WTC11 (cell line): ENCODE measurements around the gene CD300E. TPM values are rescaled to one million over a fixed set of nuclear protein-coding genes. Genes with fewer than 3 reads are reported as not detected.
"Not testable (repeated sequence)": the region's sequence is repeated elsewhere in the genome, so short reads cannot be mapped to it uniquely, and the experiment has no call there.

ENCODE experiments used
- ATAC-seq: fragments of 200-7000 bp; cut with Tn5 transposase; 2 replicates; pipeline ENCODE4 v1.10.0; 2021; ENCODE audit warnings: mild to moderate bottlenecking, moderate library complexity
- CTCF ChIA-PET: fragments of 300-600 bp; sonication (Branson Sonifier 250); formaldehyde crosslinking; loops from one replicate; lab custom pipeline; 2021; ENCODE audit warnings: antibody characterized with exemption; lab: Charles Lee
- POLR2A ChIA-PET: fragments of 350-600 bp; sonication (Branson Sonifier 250); formaldehyde crosslinking; loops from one replicate; lab custom pipeline; 2021; ENCODE audit warnings: antibody characterized with exemption; lab: Charles Lee
- DNase-seq: peaks from one replicate; pipeline ENCODE4 v3.0.0; 2021; ENCODE audit warnings: low spot score
- H3K27ac Mint-ChIP-seq: 2 replicates; pipeline ENCODE4 v1.8.0; 2021; ENCODE audit warnings: mixed read lengths
- H3K27me3 Mint-ChIP-seq: 2 replicates; pipeline ENCODE4 v1.8.0; 2021; ENCODE audit warnings: low read depth, mild to moderate bottlenecking, moderate library complexity, mixed read lengths
- H3K36me3 Mint-ChIP-seq: 2 replicates; pipeline ENCODE4 v1.8.0; 2021; ENCODE audit warnings: mixed read lengths
- H3K4me1 Mint-ChIP-seq: 2 replicates; pipeline ENCODE4 v1.8.0; 2022; ENCODE audit warnings: mixed read lengths
- H3K4me3 Mint-ChIP-seq: 2 replicates; pipeline ENCODE4 v1.8.0; 2021; ENCODE audit warnings: mild to moderate bottlenecking, moderate library complexity, mixed read lengths
- H3K9me3 Mint-ChIP-seq: 2 replicates; pipeline ENCODE4 v1.8.0; 2021; ENCODE audit warnings: mixed read lengths
- CREB1 ChIP-seq: sonication (generic); formaldehyde crosslinking; IDR thresholded peaks from 2 replicates; pipeline ENCODE4 v1.8.0; 2023; ENCODE audit warnings: mild to moderate bottlenecking, missing genetic modification reagents
- CREM ChIP-seq: sonication (generic); formaldehyde crosslinking; IDR thresholded peaks from 2 replicates; pipeline ENCODE4 v1.8.1; 2022; ENCODE audit warnings: mild to moderate bottlenecking, missing genetic modification reagents, moderate library complexity
- ELF4 ChIP-seq: sonication (generic); formaldehyde crosslinking; IDR thresholded peaks from 2 replicates; pipeline ENCODE4 v1.8.1; 2022; ENCODE audit warnings: low read depth, mild to moderate bottlenecking, moderate library complexity, missing genetic modification reagents
- GABPB1 ChIP-seq: sonication (generic); formaldehyde crosslinking; IDR thresholded peaks from 2 replicates; pipeline ENCODE4 v1.8.1; 2023; ENCODE audit warnings: mild to moderate bottlenecking, missing genetic modification reagents
- GTF2I ChIP-seq: fragments of 250-450 bp; sonication (Bioruptor Pico); conservative IDR thresholded peaks from 2 replicates; pipeline ENCODE4 v1.4.0; 2021; ENCODE audit warnings: mild to moderate bottlenecking
- NFE2L1 ChIP-seq: sonication (generic); formaldehyde crosslinking; IDR thresholded peaks from 2 replicates; pipeline ENCODE4 v1.8.1; 2023; ENCODE audit warnings: missing genetic modification reagents
- NFYB ChIP-seq: sonication (generic); formaldehyde crosslinking; conservative IDR thresholded peaks from 2 replicates; pipeline ENCODE4 v1.8.0; 2022; ENCODE audit warnings: low read depth, missing genetic modification reagents
- NR1H2 ChIP-seq: sonication (generic); formaldehyde crosslinking; IDR thresholded peaks from 2 replicates; pipeline ENCODE4 v1.9.0; 2021; ENCODE audit warnings: mild to moderate bottlenecking, moderate library complexity, missing genetic modification reagents
- NR3C1 ChIP-seq: sonication (generic); formaldehyde crosslinking; conservative IDR thresholded peaks from 2 replicates; pipeline ENCODE4 v1.8.1; 2023; ENCODE audit warnings: low read depth, mild to moderate bottlenecking, missing genetic modification reagents
- OVOL2 ChIP-seq: fragments of 250-450 bp; sonication (Bioruptor Pico); IDR thresholded peaks from 2 replicates; pipeline ENCODE4 v1.9.0; 2021; ENCODE audit warnings: mild to moderate bottlenecking, borderline replicate concordance
- SMAD3 ChIP-seq: sonication (generic); formaldehyde crosslinking; IDR thresholded peaks from 2 replicates; pipeline ENCODE4 v1.8.0; 2022; ENCODE audit warnings: missing genetic modification reagents, mild to moderate bottlenecking, borderline replicate concordance
- SOX15 ChIP-seq: fragments of 250-450 bp; sonication (Bioruptor Pico); IDR thresholded peaks from 2 replicates; pipeline ENCODE4 v1.9.0; 2021; ENCODE audit warnings: mild to moderate bottlenecking
- total RNA-seq: library from RNA; stranded (reverse); gene quantifications from 3 replicates; pipeline ENCODE4 v1.2.3, GENCODE V29; 2021
- TF ChIP-seq, protein P1 (sequence below): sonication (generic); formaldehyde crosslinking; IDR thresholded peaks from 2 replicates; pipeline ENCODE4 v1.8.0; 2022; ENCODE audit warnings: missing genetic modification reagents
- TF ChIP-seq, protein P2 (sequence below): sonication (generic); formaldehyde crosslinking; conservative IDR thresholded peaks from 2 replicates; pipeline ENCODE4 v1.8.1; 2022; ENCODE audit warnings: mild to moderate bottlenecking, missing genetic modification reagents
- TF ChIP-seq, protein P3 (sequence below): sonication (generic); formaldehyde crosslinking; IDR thresholded peaks from 2 replicates; pipeline ENCODE4 v1.8.1; 2023; ENCODE audit warnings: mild to moderate bottlenecking, missing genetic modification reagents
- TF ChIP-seq, protein P4 (sequence below): sonication (generic); formaldehyde crosslinking; IDR thresholded peaks from 2 replicates; pipeline ENCODE4 v1.8.0; 2022; ENCODE audit warnings: mild to moderate bottlenecking, missing genetic modification reagents
- TF ChIP-seq, protein P5 (sequence below): sonication (generic); formaldehyde crosslinking; IDR thresholded peaks from 2 replicates; pipeline ENCODE4 v1.8.1; 2023; ENCODE audit warnings: mild to moderate bottlenecking, missing genetic modification reagents, borderline replicate concordance

The CD300E gene
- total RNA-seq, 1 experiment from 2014 or later: not detected

DNA sequence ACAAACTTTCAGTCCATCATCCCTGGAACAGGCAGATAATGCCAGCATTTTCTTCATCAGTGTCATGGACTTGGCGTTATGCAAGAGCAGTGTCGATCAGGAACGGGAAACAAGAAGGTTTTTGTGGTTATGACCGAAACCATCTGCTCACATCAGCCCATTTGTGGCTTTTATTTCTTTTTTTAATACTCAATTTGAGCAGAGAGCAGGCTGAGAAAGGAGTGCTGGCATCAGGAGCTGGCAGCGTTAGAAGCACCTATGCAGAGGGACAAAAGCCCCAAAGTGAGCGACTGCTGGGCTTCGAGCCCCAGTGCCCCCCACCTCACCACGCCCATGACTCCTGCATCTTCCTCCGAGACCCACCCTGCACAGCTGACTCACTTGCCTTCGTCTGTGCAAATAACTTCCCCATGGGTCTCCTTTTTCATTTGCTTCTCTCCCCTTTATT is 16.2 kb upstream of the CD300E start (continued):
- TF ChIP-seq, protein P1, sequence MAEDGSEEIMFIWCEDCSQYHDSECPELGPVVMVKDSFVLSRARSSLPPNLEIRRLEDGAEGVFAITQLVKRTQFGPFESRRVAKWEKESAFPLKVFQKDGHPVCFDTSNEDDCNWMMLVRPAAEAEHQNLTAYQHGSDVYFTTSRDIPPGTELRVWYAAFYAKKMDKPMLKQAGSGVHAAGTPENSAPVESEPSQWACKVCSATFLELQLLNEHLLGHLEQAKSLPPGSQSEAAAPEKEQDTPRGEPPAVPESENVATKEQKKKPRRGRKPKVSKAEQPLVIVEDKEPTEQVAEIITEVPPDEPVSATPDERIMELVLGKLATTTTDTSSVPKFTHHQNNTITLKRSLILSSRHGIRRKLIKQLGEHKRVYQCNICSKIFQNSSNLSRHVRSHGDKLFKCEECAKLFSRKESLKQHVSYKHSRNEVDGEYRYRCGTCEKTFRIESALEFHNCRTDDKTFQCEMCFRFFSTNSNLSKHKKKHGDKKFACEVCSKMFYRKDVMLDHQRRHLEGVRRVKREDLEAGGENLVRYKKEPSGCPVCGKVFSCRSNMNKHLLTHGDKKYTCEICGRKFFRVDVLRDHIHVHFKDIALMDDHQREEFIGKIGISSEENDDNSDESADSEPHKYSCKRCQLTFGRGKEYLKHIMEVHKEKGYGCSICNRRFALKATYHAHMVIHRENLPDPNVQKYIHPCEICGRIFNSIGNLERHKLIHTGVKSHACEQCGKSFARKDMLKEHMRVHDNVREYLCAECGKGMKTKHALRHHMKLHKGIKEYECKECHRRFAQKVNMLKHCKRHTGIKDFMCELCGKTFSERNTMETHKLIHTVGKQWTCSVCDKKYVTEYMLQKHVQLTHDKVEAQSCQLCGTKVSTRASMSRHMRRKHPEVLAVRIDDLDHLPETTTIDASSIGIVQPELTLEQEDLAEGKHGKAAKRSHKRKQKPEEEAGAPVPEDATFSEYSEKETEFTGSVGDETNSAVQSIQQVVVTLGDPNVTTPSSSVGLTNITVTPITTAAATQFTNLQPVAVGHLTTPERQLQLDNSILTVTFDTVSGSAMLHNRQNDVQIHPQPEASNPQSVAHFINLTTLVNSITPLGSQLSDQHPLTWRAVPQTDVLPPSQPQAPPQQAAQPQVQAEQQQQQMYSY (CRISPR knock-in tag): no peak
- no peak for TF ChIP-seq NFYB
- TF ChIP-seq, all 79 proteins: peak for 0

DNA sequence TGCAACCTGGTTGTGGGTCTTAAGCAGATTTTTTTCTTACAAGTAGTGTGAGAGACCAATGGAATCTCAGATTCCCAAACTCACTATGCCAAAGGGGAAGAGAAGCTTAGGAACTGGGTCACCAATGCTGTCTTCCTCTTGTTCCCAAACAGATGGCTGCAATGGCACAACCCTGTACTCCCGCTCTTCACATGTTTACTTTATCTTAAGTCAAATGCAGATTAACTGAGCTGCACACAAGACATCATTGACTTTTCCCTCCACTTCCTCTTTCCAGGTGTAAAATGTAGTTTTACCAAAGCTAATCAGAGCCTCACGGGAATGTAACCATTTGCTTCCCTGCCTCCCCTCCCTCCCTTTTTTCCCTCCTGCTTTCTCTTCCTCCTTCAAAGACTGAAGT is 14.4 kb upstream of the CD300E start:
- ChIA-PET POLR2A (no interaction called here), CTCF (interaction anchor here (0.7 to 1.2 kb wide), 2 partner anchors 19 to 259 kb away, joined by 3 to 7 read pairs; no protein-coding TSS in a partner anchor)
- Mint-ChIP-seq H3K4me1 (peaks cover 62% of the 10 kb centered on the region), H3K36me3 (no peaks in the 10 kb centered on the region), H3K27me3 (no peaks in the 10 kb centered on the region; the same call in 1 of the 2 replicates)
- no peak for DNase-seq
- TF ChIP-seq NR3C1 (CRISPR knock-in tag) (no peak), NFE2L1 (CRISPR knock-in tag) (no peak), CREB1 (no peak), CREM (no peak)
- TF ChIP-seq, protein P2, sequence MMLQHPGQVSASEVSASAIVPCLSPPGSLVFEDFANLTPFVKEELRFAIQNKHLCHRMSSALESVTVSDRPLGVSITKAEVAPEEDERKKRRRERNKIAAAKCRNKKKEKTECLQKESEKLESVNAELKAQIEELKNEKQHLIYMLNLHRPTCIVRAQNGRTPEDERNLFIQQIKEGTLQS (CRISPR knock-in tag): no peak
- TF ChIP-seq, all 79 proteins: peak for 0
- no peak overlapping the region for H3K4me3 Mint-ChIP-seq
- H3K9me3 Mint-ChIP-seq: no peaks in the 10 kb centered on the region
- no peak for ATAC-seq
- H3K27ac Mint-ChIP-seq: no peak overlapping the region

DNA sequence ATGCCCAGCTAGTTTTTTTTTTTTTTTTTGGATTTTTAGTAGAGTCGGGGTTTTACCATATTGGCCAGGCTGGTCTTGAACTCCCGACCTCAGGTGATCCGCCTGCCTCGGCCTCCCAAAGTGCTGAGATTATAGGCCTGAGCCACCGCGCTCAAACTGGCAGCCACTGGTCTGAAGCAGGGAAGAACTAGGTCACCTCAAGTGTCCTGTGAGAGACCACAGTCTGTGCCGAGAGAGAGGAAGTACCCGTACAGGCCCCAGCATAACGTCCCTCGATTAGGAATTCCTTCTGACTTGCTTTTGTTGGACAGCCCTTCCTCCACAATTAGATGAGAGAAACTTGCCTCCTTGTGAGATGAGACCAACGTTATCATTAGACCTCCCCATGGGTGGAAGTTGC is 13.7 kb upstream of the CD300E start:
- no peak for ATAC-seq
- DNase-seq: no peak

DNA sequence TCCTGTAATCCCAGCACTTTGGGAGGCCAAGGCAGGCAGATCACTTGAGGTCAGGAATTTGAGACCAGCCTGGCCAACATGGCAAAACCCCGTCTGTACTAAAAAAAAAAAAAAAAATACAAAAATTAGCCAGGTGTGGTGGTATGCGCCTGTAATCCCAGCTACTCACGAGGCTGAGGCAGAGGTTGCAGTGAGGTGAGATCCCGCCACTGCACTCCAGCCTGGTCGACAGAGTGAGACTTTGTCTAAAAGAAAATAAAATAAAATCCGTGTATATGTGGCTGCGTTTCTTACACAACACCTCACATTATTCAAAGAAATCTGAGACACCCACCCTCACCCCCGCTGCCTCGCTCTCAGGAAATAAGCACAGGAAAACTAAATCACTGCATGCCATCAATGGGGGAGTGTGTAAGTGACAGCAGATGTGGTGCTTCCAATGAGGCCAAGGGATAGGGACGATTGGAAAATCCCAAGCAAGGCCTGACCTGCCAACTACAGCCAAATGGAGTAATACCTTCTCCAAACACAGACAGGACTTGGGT is 13.1 kb upstream of the CD300E start:
- POLR2A ChIA-PET: interaction anchor here (0.7 kb wide), 1 partner anchor 12 kb away, joined by 3 read pairs; no protein-coding TSS in a partner anchor
- peaks cover 60% of the 10 kb centered on the region for H3K4me1 Mint-ChIP-seq
- not testable (repeated sequence) for DNase-seq, H3K36me3 Mint-ChIP-seq, H3K27ac Mint-ChIP-seq, ATAC-seq, H3K9me3 Mint-ChIP-seq, H3K27me3 Mint-ChIP-seq, H3K4me3 Mint-ChIP-seq
- CTCF ChIA-PET: interaction anchor here (1.9 kb wide), 2 partner anchors 20 to 71 kb away, joined by 5 to 7 read pairs; no protein-coding TSS in a partner anchor

More for the DNA sequence above, 13.7 kb upstream of the CD300E start:
- TF ChIP-seq OVOL2 (CRISPR knock-in tag) (no peak), NFYB (no peak), NR3C1 (CRISPR knock-in tag) (no peak), SOX15 (CRISPR knock-in tag) (no peak), GABPB1 (CRISPR knock-in tag) (no peak), SMAD3 (CRISPR knock-in tag) (no peak), GTF2I (CRISPR knock-in tag) (no peak), ELF4 (CRISPR knock-in tag) (no peak), NR1H2 (CRISPR knock-in tag) (no peak)
- TF ChIP-seq, protein P3, sequence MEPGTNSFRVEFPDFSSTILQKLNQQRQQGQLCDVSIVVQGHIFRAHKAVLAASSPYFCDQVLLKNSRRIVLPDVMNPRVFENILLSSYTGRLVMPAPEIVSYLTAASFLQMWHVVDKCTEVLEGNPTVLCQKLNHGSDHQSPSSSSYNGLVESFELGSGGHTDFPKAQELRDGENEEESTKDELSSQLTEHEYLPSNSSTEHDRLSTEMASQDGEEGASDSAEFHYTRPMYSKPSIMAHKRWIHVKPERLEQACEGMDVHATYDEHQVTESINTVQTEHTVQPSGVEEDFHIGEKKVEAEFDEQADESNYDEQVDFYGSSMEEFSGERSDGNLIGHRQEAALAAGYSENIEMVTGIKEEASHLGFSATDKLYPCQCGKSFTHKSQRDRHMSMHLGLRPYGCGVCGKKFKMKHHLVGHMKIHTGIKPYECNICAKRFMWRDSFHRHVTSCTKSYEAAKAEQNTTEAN (CRISPR knock-in tag): no peak
- TF ChIP-seq, protein P4, sequence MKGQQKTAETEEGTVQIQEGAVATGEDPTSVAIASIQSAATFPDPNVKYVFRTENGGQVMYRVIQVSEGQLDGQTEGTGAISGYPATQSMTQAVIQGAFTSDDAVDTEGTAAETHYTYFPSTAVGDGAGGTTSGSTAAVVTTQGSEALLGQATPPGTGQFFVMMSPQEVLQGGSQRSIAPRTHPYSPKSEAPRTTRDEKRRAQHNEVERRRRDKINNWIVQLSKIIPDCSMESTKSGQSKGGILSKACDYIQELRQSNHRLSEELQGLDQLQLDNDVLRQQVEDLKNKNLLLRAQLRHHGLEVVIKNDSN (CRISPR knock-in tag): no peak
- TF ChIP-seq, protein P5, sequence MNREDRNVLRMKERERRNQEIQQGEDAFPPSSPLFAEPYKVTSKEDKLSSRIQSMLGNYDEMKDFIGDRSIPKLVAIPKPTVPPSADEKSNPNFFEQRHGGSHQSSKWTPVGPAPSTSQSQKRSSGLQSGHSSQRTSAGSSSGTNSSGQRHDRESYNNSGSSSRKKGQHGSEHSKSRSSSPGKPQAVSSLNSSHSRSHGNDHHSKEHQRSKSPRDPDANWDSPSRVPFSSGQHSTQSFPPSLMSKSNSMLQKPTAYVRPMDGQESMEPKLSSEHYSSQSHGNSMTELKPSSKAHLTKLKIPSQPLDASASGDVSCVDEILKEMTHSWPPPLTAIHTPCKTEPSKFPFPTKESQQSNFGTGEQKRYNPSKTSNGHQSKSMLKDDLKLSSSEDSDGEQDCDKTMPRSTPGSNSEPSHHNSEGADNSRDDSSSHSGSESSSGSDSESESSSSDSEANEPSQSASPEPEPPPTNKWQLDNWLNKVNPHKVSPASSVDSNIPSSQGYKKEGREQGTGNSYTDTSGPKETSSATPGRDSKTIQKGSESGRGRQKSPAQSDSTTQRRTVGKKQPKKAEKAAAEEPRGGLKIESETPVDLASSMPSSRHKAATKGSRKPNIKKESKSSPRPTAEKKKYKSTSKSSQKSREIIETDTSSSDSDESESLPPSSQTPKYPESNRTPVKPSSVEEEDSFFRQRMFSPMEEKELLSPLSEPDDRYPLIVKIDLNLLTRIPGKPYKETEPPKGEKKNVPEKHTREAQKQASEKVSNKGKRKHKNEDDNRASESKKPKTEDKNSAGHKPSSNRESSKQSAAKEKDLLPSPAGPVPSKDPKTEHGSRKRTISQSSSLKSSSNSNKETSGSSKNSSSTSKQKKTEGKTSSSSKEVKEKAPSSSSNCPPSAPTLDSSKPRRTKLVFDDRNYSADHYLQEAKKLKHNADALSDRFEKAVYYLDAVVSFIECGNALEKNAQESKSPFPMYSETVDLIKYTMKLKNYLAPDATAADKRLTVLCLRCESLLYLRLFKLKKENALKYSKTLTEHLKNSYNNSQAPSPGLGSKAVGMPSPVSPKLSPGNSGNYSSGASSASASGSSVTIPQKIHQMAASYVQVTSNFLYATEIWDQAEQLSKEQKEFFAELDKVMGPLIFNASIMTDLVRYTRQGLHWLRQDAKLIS: no peak
- CTCF ChIA-PET: interaction anchor here (1.2 kb wide), 1 partner anchor 20 kb away, joined by 7 read pairs; no protein-coding TSS in a partner anchor
- POLR2A ChIA-PET: no interaction called here
- H3K4me1 Mint-ChIP-seq: peaks cover 60% of the 10 kb centered on the region
- H3K4me3 Mint-ChIP-seq: no peak overlapping the region
- H3K9me3 Mint-ChIP-seq: no peaks in the 10 kb centered on the region
- H3K27ac Mint-ChIP-seq: peak overlapping the region; percentile 42; the same call in 1 of the 2 replicates
- H3K27me3 Mint-ChIP-seq: no peaks in the 10 kb centered on the region; the same call in 1 of the 2 replicates
- H3K36me3 Mint-ChIP-seq: no peaks in the 10 kb centered on the region
